ENCODE data around the gene PIN1.

- TF ChIP-seq CTCF (IDR thresholded peaks at IDR 0.05) = no peak
- TF ChIP-seq POLR2A (IDR thresholded peaks at IDR 0.05) = no peak
These were observed 48.6 kb downstream of the PIN1 start for GRCh38 chr19:9883764-9884163.
